SH-SY5Y (cell line): ENCODE data around the gene FOXR1.

ENCODE experiments used
- GATA2 ChIP-seq: IDR thresholded peaks from 2 replicates; pipeline ENCODE4 v1.6.1; 2011; ENCODE audit warnings: mild to moderate bottlenecking, low read depth, low read length
- GATA3 ChIP-seq: IDR thresholded peaks from 2 replicates; pipeline ENCODE4 v1.6.1; 2011; ENCODE audit warnings: low read depth, mild to moderate bottlenecking, low read length, moderate library complexity

The FOXR1 gene

GRCh38 chr11:119026970-119027369, 55.4 kb downstream of the FOXR1 start:
- TF ChIP-seq GATA2 (no peak), GATA3 (no peak)

DNA sequence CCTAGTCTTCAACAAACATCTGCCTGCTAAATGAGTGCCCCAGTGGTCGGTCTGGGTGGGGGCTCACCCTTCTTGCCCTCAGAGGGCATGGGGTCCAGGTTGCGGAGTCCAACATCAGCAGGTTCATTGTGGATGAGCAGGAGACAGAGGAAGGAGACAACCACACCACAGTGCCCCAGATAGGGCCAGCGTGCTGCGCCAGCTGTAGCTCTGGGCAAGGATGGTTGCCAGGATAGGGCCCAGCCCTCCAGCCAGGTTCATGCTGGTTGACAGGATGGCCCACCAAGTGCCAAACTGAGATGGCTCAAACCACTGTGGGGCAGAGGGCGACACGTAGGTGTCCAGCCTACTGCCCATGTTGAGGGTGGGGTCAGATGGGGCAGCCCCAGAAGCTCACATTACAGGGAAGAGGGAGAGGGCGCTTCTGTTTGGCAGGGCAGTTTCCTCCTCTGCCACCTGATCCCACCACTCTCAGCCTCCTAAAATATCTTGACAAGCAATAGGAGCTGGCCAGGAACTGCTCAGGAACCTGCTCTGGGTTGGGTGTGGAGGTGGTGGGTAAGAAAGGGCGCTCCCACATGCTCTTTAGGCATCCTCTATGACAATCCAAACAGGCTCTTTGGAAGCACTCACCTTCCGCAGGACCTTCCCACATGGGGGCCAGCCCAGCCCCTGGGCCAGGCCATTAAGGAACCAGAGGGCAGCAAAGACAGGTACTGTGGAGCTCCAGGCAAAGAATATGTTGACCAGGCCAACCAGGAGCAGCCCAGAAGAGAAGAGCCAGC, 56.2 kb downstream of the FOXR1 start:
- no peak for TF ChIP-seq GATA2
- TF ChIP-seq GATA3: no peak

DNA sequence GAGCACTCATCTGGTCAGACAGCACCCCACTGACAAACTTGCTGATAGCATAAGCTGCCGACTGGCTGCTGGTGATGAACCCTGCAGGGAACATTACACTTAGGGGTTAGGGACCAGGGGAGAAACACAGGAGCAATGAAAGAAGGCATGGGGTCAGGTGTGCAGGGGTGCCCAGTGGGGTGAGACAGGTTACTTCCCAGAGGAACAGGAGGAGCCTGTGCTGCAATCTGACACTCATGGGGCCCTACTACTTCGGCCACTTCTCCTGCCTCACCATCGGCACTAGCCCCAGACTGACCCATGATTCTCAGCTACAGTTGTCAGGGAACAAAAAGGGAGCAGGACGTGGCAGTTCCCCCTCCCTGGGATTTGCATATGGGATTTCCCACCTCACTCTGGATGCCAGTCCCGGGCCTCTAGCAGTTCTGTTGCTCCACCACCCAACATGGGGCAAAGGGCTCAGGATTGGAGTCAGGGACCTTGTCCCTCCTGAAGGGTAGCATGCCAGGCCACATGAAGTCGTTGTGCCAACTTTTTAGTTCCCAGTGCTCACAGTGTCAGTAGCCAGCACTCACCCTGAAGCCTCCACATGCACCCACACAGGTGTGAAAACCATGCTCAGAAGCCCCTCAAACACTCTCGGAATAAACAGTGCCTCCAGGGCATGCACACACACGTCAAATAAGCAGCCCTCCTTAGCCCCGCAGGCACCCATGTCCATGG, 56.9 kb downstream of the FOXR1 start:
- no peak for TF ChIP-seq GATA2
- no peak for TF ChIP-seq GATA3

- no peak for TF ChIP-seq GATA2
- TF ChIP-seq GATA3: no peak
Measured at GRCh38 chr11:119029069-119029339, 57.4 kb downstream of the FOXR1 start.

GRCh38 chr11:119029340-119030028, 57.9 kb downstream of the FOXR1 start:
- TF ChIP-seq GATA3 (no peak), GATA2 (no peak)

- TF ChIP-seq GATA3 (no peak), GATA2 (no peak)
Measured at GRCh38 chr11:119030029-119030328, 58.4 kb downstream of the FOXR1 start.

- TF ChIP-seq GATA2: no peak
- no peak for TF ChIP-seq GATA3
Measured at GRCh38 chr11:119030329-119031047, 58.9 kb downstream of the FOXR1 start, which contains the start of gene SLC37A4. TSS of gene SLC37A4 (minus strand) at chr11:119030877.
